ENCODE results near the gene NTRK2.
"Not testable (repeated sequence)": the region's sequence is repeated elsewhere in the genome, so short reads cannot be mapped to it uniquely, and the experiment has no call there.

NTRK2 gene

GRCh38 chr9:85067792-85068191, 398.3 kb downstream of the NTRK2 start:
- no peak for DNase-seq (ENCODE audit: low read depth)

- not testable (repeated sequence) for DNase-seq (ENCODE audit: low read depth)
These were observed 399.9 kb downstream of the NTRK2 start for GRCh38 chr9:85069421-85069820.
